NCI-H1417 treated with DMSO at 0.1 percent for 48 hours (cell line): Measurements from ENCODE around the gene PLPP2.

Experiments
- DNase-seq: peaks from one replicate; lab custom pipeline; 2025; lab: John Stamatoyannopoulos, UW

The PLPP2 gene

DNA sequence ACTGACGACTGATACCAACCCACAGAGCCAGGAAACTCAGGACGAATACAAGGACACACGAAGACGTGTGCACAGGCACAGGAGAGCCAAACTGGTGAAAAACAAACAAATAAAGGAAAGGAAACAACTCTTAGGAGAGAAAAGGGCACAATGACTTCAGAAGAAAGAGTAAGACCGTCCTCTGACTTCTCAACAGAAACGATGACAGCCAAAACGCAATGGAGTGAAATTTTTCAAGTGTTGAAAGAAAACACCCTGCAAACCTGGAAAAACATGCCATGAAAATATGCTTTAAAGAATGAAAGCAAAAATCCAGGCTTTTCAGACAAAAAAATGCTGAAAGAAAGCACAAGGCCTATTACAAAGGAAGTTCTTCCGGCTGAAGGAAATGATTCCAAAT is 24.6 kb upstream of the PLPP2 start:
- DNase-seq, result no peak

GRCh38 chr19:313988-314815 is 23.0 kb upstream of the PLPP2 start:
- DNase-seq, result no peak

DNA sequence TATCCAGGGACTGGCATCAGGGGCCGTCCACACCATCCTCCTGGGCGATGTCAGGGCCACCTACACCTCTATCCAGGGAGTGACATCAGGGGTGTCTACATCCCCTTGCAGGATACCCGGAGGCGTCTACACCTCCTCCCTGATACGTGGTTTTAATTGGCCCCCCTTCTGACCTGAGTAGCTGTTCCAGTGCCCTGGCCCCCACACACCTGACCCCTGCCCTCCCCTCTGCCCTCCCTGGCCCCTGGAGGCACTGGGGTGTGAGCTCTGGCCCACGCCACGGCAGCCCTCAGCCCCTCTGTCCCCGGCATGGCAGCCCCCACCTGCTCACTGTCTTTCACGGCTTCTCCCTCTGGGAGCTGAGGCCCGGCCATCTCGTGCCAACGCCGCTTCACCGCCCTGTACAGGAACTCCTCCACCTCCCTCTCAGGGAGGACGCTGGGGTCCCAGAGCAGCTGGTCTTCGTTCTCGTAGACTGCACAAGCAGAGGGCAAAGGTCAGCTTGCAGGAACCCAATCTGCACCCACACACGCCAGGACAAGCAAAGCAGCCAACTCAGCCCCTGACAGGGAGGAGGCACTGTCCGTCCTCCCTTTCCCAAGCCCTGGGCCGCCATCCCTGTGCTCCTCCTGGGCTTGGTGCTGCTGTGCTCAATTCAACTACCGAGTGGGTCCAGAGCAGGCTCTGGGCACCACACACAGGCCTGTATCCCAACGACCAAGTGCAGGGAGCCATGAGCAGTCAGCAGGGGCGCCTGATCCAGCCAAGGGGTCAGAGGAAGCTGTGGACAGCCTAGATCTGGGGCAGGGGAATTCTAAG is 22.2 kb upstream of the PLPP2 start:
- DNase-seq, result no peak

GRCh38 chr19:311813-312261 is 20.6 kb upstream of the PLPP2 start:
- no peak for DNase-seq

DNA sequence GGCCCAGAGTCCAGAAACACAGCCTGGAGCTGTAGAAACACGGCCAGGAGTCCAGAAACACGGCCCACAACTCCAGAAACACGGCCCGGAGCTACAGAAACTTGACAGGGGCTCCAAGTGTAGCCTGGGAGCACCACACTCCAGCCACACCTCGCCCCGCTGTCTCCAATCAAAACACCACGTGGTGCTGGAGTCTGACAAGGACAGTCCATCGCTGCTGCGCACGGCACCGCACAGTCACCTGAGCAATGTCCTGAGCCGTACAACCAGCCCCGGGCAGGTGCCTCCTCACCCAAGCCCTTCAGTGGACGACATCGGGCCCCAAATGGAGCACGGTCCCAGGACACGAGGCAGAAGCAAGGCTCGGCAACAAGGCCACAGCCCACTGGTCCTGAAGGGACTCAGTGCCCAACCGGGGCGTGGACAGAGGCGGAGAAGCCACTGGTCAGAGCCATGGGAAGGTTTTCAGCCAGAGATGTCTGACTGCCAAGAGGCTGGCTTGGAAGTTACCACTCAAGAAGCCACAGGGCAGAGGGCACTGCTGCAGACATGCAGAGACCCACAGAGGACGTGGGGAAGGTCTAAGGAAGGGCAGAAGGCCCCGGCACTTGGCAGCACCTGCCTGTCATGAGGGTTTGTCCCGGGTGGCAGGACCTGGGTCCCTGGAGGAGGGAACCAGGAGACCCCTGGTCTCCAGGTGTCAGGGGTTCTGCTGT is 19.7 kb upstream of the PLPP2 start:
- DNase-seq, result no peak

- DNase-seq, result no peak
Observed at GRCh38 chr19:310141-310651, 19.0 kb upstream of the PLPP2 start.

DNA sequence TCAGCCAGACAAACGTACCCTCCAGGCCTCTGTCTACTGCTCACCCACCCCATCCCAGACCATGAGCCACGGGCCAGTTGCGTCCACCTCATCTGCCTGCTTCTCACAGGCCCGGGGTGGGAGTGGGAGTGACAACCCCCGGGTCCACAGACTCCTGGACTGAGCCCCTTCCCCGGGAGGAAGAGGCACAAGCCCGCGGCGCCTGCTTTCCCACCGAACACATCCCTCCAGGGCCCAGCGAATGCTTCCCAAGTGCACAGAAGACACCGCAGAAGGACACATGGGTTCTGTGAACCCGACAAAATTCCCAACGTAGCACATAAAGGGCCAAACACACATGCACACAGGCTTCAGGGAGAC is 18.0 kb upstream of the PLPP2 start:
- no peak for DNase-seq

GRCh38 chr19:308471-309205 is 17.4 kb upstream of the PLPP2 start:
- no peak for DNase-seq

DNA sequence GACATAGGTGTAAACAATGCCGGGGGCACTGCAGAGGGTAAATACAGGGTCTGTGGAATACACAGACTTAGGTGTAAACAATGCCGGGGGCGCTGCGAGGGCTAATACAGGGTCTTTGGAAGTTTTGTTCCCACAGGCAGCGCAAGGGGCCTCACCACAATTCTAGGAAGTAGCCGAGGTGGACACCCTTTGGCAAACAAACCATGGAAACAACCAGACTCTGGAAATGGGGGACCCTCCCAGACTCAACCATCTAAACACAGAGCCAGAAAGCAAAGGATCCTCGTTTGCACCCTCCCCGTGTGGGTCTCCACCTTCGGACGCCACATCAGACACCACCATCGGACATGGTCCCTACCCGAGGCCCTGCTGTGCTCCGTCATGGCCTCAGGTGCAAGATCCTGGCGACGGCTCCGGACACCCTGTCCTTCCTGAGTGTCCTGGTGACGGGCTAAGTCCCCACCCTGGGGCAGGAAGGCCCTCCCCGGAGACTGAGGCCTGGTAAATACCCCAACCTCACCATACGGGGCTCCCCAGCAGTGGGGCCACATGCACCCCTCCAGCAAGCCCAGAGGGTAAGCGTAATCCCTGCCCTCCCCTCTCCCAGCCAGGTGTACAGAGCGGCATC is 16.7 kb upstream of the PLPP2 start:
- no peak for DNase-seq

DNA sequence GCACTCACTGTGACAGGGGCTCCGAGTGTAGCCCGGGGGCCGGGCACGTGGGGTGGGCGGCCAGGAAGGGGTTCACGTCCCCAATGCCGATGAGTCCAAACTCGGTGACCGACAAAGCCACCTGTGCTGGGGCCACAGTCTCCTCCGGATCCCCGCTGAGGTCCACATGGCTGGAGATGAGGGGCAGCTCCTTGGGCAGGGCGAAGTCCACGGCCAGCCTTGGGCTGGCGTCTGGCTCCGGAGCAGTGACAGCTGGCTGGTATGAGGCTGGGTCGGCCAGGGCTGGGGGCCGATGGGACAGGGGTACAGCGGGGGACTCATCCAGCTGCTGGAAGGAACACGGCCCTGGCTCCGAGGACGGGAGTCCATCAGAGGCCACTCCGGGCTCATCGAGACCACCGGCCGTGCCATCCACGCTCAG is 15.9 kb upstream of the PLPP2 start:
- DNase-seq, result no peak

DNA sequence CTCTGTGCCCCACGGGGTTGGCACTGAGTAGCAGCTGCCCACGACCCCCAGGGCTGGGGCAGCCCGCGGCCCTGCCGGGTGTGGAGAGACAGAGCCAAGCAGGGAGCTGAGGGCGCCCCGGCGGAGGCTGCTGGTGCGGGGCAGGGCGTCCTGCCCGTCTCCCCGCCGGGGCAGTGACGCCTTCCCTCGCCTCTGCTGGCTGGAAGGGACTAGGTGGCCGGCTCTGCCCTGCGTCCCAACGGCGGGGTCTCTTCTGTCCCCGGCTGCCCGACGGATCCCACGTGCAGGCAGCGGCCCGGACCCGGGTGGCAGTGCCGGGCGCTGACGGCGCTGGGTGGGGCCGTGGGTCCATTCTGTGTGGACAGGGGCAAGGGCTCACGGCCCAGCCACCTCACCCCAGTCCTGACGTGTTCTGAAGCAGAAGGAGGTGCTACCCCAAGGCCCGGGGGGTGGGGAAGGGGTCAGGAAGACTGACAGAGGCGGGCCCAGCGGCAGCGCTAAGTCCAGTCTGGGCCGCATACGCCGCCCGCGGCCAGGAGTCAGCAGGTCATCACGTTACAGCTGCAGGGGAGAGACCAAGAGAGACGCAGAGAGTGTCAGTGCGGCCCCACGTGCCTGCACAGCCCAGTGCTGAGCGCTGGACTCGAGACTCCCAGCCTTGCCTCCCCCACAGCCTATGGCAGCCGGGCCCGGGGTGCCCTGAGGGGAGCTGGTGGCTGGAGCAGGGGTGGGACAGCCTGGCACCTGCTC is 15.1 kb upstream of the PLPP2 start:
- DNase-seq, result no peak

- no peak for DNase-seq
Observed at GRCh38 chr19:305240-306150, 14.3 kb upstream of the PLPP2 start.

DNA sequence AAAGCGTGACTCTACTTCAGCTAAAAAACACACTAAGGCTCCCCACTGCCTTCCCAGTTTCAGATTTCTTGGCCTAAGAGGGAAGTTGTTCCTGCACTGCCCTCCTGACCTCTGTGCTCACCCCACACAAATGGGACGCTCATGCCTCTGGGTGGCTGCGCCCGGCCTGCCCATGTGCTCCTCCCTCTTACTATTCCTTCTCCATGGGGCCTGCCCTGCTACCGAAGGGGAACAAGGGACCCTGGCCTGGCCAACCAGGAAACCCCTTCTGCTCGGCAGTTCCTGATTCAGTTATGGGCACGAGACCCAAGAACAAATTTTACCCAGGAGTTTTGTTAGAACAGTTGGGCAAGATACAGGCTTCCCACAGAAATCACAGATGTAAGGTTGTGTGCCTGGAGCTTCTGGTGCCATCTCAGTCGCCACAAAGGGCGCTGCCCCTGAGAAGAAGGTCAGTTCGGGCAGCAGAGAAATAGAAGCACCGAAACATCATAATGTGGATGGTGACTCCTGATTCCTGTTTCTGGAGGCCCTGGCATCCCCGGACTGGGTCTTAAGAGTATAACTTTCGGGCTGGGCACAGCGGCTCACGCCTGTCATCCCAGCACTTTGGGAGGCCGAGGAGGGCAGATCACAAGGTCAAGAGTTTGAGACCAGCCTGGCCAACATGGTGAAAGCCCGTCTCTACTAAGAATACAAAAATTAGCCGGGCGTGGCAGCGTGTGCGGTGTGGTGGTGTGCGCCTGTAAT is 5.4 kb upstream of the PLPP2 start:
- DNase-seq, result no peak

GRCh38 chr19:295687-296370 is 4.6 kb upstream of the PLPP2 start:
- no peak for DNase-seq

GRCh38 chr19:294946-295686 is 3.9 kb upstream of the PLPP2 start:
- DNase-seq, result no peak

GRCh38 chr19:294341-294945 is 3.2 kb upstream of the PLPP2 start:
- DNase-seq, result no peak
